Progenitor cell of endocrine pancreas (in vitro differentiated cells): ENCODE data around the gene BTG4. TPM values are rescaled to one million over a fixed set of nuclear protein-coding genes. Genes with fewer than 3 reads are reported as not detected.

ENCODE experiments used
- DNase-seq: peaks from one replicate; pipeline ENCODE4 v3.0.0; 2021; ENCODE audit warnings: low spot score; ENCODE audit not compliant: unreplicated experiment
- H3K27ac Mint-ChIP-seq: 2 replicates; pipeline ENCODE4 v1.8.0; 2021; ENCODE audit warnings: mild to moderate bottlenecking, moderate library complexity, mixed read lengths
- H3K27me3 Mint-ChIP-seq: 2 replicates; pipeline ENCODE4 v1.8.0; 2021; ENCODE audit warnings: mixed read lengths
- H3K36me3 Mint-ChIP-seq: 2 replicates; pipeline ENCODE4 v1.8.0; 2022; ENCODE audit warnings: mixed read lengths; ENCODE audit not compliant: insufficient read depth
- H3K4me1 Mint-ChIP-seq: 2 replicates; pipeline ENCODE4 v1.8.0; 2021; ENCODE audit warnings: low read depth, mixed read lengths
- H3K4me3 Mint-ChIP-seq: 2 replicates; pipeline ENCODE4 v1.8.0; 2021; ENCODE audit warnings: low read depth, mild to moderate bottlenecking, moderate library complexity, mixed read lengths
- H3K9me3 Mint-ChIP-seq: 2 replicates; pipeline ENCODE4 v1.8.0; 2021; ENCODE audit warnings: low read depth, mixed read lengths
- total RNA-seq: library from RNA; stranded (reverse); gene quantifications from 2 replicates; pipeline ENCODE4 v1.2.1, GENCODE V29; 2021
- TF ChIP-seq, protein P1 (sequence below): fragments of 200-600 bp; sonication (generic); IDR thresholded peaks from one replicate; pipeline ENCODE4 v1.5.0; 2021; ENCODE audit warnings: antibody characterized with exemption, mild to moderate bottlenecking; ENCODE audit not compliant: unreplicated experiment

BTG4 gene
- total RNA-seq, 1 donor from 2014 or later, result not detected

DNA sequence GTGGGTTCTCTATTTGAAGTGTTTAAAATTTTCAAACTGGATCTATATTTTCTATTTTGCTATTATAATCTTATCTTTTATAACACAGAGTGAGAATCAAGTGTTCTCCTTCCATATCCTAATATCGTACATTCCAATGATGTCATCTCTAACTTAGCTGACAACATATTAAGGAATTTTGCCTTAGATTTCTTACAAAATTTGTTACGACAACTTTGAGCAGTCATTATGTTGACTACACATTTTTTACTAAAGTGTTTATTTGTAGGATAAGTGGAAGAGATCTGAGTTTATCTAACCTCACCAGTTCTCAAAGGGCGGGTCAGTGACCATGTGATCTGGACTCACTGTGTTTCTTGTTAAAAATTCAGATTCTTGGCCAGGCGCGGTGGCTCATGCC lies 12.7 kb downstream of the BTG4 start:
- H3K27me3 Mint-ChIP-seq, result peaks cover 19% of the 10 kb centered on the region
- H3K4me1 Mint-ChIP-seq, result peaks cover 6% of the 10 kb centered on the region
- TF ChIP-seq, protein P1, sequence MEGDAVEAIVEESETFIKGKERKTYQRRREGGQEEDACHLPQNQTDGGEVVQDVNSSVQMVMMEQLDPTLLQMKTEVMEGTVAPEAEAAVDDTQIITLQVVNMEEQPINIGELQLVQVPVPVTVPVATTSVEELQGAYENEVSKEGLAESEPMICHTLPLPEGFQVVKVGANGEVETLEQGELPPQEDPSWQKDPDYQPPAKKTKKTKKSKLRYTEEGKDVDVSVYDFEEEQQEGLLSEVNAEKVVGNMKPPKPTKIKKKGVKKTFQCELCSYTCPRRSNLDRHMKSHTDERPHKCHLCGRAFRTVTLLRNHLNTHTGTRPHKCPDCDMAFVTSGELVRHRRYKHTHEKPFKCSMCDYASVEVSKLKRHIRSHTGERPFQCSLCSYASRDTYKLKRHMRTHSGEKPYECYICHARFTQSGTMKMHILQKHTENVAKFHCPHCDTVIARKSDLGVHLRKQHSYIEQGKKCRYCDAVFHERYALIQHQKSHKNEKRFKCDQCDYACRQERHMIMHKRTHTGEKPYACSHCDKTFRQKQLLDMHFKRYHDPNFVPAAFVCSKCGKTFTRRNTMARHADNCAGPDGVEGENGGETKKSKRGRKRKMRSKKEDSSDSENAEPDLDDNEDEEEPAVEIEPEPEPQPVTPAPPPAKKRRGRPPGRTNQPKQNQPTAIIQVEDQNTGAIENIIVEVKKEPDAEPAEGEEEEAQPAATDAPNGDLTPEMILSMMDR, result no peak
- DNase-seq, result no peak
- H3K9me3 Mint-ChIP-seq, result no peaks in the 10 kb centered on the region
- H3K36me3 Mint-ChIP-seq, result no peaks in the 10 kb centered on the region
- H3K27ac Mint-ChIP-seq, result no peak overlapping the region
- H3K4me3 Mint-ChIP-seq, result no peak overlapping the region

DNA sequence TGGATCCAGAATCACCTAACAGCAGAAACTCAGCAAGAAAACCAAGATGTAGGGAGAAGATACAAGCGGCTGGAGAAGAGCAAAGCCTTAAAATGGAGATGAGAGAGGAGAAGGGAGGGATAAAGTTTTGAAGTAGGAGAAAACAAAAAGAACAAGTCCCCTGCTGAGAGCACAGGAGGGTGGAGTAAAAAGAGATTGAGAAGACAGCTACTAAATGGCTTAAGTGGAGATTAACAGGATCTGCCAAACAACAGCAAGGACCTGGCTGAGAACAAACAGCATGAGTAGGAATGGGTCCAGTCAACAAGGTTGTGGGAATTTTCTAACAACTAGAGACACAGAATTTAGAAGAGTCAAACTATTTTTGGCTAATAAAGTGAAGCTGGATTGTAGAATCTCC lies 18.1 kb downstream of the BTG4 start:
- Mint-ChIP-seq H3K27me3 (peaks cover 16% of the 10 kb centered on the region), H3K36me3 (no peaks in the 10 kb centered on the region), H3K9me3 (peaks cover 2% of the 10 kb centered on the region), H3K4me3 (no peak overlapping the region), H3K4me1 (peaks cover 6% of the 10 kb centered on the region), H3K27ac (no peak overlapping the region)
- TF ChIP-seq, protein P1, result no peak
- DNase-seq, result no peak

GRCh38 chr11:111490496-111490895 lies 21.7 kb downstream of the BTG4 start:
- TF ChIP-seq, protein P1, result no peak

GRCh38 chr11:111483431-111483830 lies 28.8 kb downstream of the BTG4 start:
- Mint-ChIP-seq H3K27ac (no peak overlapping the region), H3K4me3 (no peak overlapping the region), H3K9me3 (peaks cover 24% of the 10 kb centered on the region), H3K4me1 (no peaks in the 10 kb centered on the region), H3K27me3 (peaks cover 2% of the 10 kb centered on the region), H3K36me3 (no peaks in the 10 kb centered on the region)
- TF ChIP-seq, protein P1, result no peak
- no peak for DNase-seq

More at GRCh38 chr11:111490496-111490895, 21.7 kb downstream of the BTG4 start:
- Mint-ChIP-seq H3K4me3 (no peak overlapping the region), H3K36me3 (no peaks in the 10 kb centered on the region), H3K4me1 (no peaks in the 10 kb centered on the region), H3K9me3 (peaks cover 10% of the 10 kb centered on the region), H3K27ac (no peak overlapping the region), H3K27me3 (peaks cover 5% of the 10 kb centered on the region)
- no peak for DNase-seq

- Mint-ChIP-seq H3K4me1 (peaks cover 8% of the 10 kb centered on the region), H3K27ac (no peak overlapping the region), H3K4me3 (no peak overlapping the region), H3K36me3 (no peaks in the 10 kb centered on the region), H3K9me3 (peaks cover 19% of the 10 kb centered on the region), H3K27me3 (peaks cover 4% of the 10 kb centered on the region)
- TF ChIP-seq, protein P1, result no peak
- no peak for DNase-seq
Measured at GRCh38 chr11:111479666-111480065, 32.5 kb downstream of the BTG4 start.
